ACHN (cell line): ENCODE measurements around the gene PIP5KL1.

Source experiments
- DNase-seq: peaks from one replicate; pipeline ENCODE4 v3.0.0-alpha.2; 2015
- in situ Hi-C: cut with HindIII; loops from 2 replicates; pipeline ENCODE4 v1.10.0; 2017; ENCODE audit warnings: low sequenced_read_pairs, low pct_ligation_motif_present, low pct_unique_long_range_greater_than_20kb

PIP5KL1 gene

DNA sequence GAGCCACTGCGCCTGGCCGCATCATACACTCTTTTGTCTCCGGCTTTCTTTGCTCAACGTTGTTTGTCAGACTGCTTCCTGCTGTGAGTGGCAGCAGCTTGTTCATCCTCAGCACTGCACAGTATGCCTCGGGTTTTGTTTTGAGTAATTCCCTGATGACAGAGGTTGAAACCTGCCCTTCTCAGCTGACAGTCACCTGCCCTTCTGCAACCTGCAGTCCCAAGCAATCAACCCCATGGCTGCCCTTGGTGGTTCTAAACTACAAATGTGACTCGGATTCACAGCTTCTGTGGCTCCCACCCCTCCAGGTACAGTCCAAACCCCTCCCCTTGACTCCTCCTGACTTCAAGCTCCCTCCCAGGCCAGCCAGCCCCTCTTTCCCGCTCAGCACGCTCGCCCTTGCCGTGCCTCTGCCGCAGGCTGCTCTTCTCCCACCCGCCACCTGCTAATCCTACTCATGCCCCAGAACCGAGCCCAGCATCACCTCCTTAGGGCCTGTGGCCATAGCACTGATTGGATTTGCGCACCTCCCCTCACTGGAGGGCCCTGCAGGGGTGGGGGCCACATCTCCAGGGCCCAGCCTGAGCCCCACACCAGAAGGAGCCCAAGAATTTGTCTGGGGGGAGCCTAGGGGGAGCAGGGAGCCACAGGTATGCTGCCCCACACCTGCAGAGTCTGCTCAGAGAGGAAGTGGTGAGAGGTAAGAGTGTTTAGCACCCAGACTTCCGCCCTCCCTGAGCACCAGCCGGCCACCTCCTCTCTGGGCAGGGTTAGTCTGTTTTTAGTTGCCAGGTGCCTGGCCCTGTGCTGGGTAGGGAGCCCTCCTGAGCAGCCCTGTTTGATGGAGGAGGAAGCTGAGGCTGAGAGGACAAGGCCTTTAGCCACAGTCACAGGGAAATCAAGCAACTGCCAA is 40.1 kb upstream of the PIP5KL1 start:
- DNase-seq, result no peak
- in situ Hi-C loops, result no loop called here

DNA sequence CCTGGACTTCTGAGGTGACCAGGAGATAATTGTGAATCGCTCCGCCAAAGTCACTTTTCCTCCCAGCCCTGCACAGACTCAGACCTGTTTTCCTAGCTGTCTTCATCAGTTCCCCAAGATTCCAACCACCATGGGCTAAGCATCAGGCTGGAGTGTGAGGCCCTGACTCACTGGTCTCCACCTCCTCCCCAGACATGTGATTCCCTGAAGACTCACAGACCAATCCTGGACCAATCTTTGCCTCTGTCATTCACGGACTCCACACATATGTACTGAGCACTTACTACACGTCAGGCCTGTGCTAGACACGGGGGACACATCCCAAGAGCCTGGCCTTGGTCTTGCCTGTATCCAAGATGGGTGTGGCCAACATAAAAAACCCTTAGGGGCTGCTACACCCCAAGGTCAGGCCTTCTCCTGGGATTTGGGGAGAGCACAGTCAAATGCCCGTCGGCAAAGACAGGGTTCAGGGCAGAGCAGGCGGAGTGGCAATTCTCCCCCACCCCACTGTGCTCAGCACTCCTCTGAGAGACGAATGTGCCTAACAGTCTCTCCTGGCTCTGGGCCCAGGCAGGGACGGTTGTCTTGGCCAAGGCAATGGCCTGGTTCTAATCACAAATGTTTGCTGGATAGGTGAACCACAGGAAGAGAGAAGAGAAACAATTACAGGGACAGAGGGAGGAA is 38.3 kb upstream of the PIP5KL1 start:
- in situ Hi-C loops, result no loop called here
- DNase-seq, result peak; percentile 36

DNA sequence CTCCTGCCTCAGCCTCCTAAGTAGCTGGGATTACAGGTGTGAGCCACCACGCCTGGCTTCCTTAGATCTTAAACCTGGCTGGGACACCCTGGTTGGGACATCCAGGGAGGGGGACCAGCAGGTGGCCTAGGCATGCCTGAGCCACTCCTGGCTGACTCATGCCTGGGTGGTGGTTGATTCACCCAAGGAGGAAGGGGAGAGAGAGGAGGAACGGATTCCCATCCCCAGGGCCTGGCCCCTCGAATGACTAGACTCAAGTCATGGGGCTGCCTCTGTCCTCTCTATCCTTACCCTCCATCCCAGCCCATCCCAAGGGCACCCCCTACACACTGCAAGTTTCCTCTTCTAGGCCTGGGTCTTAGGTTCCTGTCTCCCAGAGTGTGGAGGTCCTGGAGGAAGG is 37.5 kb upstream of the PIP5KL1 start:
- DNase-seq, result peak; percentile 58
- in situ Hi-C loops, result no loop called here

DNA sequence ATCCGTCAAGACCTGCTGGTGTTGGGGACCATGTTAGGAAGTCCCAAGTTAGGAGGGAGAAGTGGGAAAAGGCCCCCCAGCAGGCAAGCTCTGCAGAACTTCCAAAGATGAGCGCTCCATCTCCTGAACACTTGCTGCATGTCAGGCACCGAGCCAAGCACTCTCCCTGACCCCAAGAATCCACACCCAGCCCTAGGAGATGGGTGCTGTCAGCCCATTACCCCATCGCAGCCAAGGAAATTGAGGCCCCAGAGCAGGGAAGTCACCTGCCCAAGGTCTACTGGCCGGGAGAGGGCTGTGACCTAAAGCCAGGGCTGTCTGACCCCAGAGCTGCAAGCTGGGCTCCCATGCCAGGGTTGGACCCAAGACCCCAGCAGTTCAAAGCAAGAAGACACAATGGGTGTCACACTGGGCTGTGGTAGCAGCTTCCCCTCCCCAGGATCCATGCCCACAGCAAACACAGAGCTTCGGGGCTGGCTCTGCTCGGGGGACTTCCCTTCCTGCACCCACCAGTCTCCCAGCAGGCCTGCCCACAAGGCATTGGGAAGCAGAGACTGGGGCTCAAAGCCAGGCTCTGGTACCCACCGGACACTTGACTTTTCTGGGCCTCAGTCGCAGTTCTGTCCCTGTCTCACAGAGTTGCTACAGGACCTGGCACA is 36.7 kb upstream of the PIP5KL1 start:
- no peak for DNase-seq
- in situ Hi-C loops, result no loop called here

DNA sequence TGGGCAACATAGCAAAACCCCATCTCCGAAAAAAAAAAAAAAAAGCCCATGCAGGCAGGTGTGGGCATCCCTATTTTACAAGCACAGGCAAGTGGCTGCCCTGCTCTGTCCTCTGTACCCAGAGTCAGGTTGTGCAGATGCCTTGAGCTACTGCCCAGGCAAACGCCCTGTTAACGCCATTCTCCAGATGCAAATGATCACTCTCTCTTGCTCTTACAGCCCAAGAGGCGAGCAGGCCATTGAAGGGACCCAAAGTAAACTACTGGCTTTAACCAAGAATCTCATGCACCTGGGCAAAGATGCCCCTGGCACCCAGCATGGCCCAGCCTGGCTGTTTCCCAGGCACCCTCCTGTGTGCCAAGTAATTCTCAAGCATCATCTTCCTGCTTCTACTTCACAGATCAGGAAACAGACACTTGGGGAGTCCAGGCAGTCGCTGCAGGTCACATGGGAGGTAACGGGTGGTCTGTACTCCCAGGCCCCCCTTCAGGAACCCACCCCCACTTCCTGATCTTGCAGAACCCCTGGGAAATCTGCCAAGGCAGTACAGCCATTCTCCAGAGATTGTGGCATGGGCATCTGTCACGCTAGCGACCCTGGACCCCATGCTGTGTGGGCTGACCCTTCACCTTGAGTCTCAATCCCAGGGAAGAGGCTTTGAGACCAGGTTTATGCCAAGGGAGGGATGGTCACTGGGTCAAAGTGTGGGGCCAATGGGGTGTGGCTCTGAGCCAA is 36.0 kb upstream of the PIP5KL1 start:
- DNase-seq, result peak; percentile 10

DNA sequence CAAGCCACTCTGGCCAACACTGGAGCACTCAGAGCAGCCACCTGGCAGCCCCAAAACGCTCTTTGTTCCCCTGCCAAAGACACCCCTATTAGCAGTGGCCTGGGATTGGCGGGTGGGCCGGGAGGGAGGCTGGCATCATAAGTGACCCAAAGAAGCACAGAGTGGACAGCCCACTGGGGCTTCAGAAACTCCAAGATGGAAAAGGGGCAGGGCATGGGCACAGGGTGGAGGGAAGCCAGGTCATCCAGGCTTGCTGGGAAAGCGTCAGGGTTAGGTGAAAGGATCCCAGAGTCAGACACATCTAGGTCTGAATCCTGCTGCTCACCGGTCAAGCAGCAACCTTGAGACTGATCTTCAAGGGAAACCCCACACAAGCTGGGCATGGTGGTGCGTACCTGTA is 35.4 kb upstream of the PIP5KL1 start:
- in situ Hi-C loops, result no loop called here

More for the DNA sequence above, 36.0 kb upstream of the PIP5KL1 start:
- in situ Hi-C loops, result no loop called here

DNA sequence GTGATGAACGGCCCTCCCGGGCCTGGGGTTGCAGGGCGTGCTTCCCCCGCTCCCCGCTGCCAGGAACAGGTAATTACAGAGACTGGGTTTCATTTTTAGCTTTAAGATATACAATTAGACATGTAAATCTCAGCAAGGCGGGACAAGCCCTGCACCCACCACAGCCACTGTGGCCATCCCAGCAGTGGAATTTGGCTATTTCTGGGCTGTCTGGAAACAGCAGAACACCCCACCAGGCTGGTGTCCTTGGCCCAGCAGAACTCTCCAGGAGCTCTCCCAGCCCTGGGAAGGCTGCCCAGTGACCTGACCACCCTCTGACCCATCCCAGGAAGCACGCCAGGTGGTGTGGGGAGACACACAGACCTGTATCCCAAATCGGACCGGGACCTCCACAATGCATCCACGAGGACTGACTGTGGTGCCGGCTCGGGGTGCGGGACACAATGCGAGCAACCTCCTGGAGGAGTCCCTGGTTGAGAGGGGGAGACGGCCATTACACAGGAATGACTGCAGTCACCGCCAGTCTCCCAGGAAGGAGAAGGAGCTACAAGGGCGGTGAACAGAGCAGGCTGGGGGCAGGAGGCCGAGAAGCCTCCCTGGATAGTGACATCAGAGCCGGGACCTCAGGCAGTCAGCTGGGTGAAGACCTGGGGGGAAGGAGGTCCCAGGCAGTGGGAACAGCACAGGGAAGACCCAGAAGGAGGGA is 32.9 kb upstream of the PIP5KL1 start:
- in situ Hi-C loops, result no loop called here
- no peak for DNase-seq

More for the DNA sequence above, 35.4 kb upstream of the PIP5KL1 start:
- no peak for DNase-seq

DNA sequence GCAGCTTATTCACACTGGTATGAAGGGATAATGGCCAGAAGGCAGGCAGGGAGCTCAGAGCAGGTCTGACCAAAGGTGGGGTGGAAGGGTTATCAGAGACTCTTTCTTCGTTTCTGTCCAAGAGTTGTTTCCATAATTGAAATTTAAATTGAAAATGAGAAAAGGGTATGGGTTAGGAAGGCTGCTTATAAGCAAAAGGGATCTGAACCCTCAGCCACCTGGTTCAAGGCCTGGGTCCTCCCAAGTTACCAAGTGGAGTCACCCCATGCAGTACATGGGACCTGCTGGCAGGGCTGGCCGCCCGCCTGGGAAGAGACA is 32.4 kb upstream of the PIP5KL1 start:
- DNase-seq, result no peak
- in situ Hi-C loops, result no loop called here

DNA sequence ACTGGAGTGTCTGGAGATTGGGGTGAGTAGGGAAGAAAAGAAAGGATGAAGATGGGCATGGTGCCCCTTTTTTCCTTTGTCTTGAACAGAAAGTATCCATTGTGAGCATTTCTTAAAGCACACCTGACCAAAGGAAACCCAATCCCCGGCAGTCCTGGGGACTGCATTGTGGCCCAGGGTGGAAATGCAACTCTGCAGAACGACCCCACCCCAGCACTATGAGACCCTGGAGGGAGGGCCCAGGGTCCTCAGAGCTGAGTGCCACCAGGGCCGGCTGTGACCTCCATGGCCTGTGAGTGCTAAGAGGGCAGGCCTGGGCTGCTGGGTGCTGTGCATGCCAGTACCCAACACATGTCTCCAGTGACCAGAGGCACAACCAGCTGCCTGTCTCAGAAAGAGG is 31.7 kb upstream of the PIP5KL1 start:
- no peak for DNase-seq
- in situ Hi-C loops, result no loop called here

DNA sequence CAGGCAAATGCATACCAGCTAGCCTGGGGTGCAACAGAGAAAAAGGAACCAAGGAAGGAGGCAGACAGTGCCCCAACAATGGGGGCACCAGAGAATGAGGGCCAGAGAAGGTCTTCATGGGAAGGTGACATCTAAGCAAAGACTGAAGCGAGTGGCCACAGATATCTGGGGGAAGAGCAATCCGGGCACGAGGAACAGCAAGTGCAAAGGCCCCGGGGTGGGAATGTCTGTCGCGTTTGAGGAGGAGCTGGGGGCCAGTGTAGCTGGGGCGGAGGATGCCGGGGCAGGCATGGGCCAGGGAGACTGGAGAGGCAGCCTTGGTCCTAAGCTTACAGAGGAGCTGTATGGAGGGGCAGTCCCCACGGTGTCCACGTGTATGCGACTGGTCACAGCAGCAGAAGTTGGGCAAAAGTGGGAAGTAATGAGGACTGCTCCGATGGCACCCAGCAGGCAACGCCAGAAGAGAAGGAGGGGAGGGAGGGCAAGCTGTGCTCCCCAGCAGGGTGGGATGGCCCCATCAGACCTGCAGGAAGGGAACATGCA is 31.1 kb upstream of the PIP5KL1 start:
- in situ Hi-C loops, result no loop called here

DNA sequence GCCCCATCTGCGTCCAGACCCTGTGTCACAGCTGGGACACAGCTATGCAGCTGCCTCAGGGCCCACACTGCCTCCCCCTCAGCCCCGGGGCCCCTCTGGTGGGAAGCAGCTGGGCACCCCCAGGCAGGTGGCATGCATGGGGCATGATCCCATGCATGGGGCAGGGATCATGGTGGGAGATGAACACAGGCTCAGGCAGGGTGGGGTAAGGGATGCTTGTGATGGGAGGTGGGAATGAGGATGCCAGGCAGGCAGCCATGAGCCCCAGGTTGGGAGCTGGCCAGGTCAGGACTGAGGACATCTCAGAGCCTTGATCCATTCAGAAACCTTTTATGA is 30.5 kb upstream of the PIP5KL1 start:
- no peak for DNase-seq
- in situ Hi-C loops, result no loop called here

More for the DNA sequence above, 31.1 kb upstream of the PIP5KL1 start:
- no peak for DNase-seq

DNA sequence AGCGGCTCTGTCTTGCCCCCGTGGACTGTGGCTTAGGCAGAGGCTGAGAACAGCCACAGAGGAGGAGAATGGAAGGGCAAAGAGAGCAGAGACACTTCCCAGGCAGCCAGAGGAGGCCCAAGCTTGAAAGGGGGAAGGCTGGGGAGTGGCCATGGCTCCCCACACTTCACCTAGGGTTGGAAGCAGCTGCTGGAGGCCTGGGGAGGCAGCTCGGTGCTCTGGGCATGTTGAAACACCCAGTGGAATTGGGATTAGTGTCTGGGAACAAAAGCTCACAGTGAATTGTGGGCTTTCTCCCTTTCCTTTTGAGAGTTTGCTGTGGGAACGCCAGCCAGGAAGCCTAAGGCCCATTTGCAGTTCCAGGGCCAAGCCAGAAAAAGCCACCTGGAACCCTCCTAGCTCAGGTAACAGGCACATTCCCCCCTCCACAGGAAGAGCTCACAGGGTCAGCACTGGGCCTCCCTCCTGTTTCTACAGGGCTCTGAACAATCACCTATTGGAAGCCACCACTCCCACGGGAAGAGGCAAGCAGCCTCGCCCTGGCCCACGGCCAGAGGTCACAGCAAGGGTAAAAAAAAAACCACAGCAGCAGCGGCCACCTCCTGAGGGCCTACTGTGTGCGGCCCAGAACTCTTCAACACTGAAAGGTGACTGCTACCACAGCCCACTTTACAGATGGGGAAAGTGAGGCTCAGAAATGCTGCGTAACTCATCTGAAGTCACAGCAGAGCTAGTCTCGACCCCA is 30.0 kb upstream of the PIP5KL1 start:
- no peak for DNase-seq
- in situ Hi-C loops, result no loop called here

DNA sequence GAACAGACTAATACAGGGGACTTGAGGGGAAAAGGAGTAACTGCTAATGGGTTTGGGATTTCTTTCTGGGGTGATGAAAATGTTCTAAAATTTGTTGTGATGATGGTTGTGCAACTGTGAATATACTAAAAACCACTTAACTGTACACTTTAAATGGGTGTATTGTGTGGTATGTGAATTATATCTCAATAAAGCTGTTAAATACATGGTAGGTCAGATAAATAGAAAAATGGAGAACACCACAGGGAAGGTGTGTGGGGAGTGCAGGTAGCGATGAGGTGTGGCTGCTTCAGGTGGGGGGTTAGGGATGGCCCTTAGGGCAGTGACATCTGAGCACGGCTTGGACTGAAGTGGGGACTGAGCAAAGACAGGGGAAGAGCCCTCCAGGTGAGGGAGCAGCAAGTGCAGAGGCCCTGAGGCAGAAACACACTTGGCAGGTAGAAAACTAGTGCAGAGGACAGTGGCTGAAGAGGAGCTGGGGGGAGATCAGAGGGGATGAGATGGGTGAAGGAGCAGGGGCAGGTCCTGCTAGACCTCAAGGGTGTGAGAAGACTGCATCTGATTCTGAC is 29.3 kb upstream of the PIP5KL1 start:
- no peak for DNase-seq
- in situ Hi-C loops, result no loop called here

DNA sequence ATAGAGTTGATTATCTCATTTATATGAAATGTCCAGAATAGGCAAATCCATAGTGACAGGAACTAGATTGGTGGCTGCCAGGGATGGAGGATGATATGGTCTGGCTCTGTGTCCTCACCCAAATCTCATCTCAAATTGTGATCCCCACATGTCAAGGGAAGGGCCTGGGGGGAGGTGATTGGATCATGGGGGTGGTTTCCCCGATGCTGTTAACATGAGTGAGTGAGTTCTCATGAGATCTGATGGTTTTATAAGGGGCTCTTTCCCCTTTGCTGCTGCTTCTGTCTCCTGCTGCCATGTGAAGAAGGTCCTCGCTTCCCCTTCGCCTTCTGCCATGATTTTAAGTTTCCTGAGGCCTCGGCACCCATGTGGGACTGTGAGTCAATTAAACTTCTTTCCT is 28.8 kb upstream of the PIP5KL1 start:
- DNase-seq, result no peak
- in situ Hi-C loops, result no loop called here

DNA sequence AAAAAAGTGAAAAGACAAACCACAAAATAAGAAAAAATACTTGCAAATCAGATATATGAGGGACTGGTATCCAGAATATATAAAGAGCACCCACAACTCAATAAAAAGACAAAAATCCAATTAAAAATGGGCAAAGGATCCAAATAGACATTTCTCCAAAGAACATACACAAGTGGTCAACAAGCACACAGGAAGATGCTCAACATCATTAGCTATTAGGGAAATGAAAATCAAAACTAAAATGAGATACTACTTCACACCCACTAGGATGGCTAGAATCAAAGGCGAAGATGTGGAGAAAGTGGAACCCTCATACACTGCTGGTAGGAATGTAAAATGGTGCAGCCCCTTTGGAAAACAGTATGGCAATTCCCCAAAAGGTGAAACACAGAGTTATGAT is 28.2 kb upstream of the PIP5KL1 start:
- in situ Hi-C loops, result no loop called here
- DNase-seq, result no peak

DNA sequence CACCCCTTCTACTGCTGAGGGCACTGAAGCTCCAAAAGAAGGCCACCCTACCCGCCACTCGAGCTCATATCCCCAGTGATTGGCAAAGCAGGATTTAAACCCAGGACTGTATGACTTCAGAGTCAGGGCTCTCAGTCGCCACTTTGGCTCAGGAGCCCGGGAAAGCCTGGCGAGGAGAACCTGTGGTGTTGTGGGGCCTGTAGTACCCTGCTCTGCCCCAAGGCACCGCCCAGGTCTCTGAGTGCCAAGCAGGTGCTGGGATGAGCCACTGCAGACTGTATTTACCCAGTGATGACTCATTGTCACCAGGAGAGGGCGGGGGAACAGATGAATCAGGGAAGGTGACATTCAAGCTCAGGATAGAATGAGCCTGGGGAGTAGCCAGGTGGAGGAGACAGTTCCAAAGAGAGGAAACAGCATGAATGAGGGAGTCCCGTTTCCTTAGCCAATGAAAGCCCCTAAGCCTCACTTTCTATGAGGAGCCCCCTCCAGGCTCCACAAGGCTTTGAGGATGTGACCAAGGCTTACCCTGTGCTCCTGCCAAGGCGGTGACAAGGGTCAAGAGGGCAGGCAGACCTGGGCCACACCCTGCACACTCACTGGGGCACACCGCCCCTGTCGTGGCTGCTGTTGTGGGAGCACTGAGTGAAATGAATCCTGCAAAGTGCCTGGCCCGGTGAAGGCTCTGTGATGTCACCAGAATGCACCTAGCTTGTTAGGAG is 24.9 kb upstream of the PIP5KL1 start:
- peak; percentile 70 for DNase-seq
- in situ Hi-C loops, result no loop called here

DNA sequence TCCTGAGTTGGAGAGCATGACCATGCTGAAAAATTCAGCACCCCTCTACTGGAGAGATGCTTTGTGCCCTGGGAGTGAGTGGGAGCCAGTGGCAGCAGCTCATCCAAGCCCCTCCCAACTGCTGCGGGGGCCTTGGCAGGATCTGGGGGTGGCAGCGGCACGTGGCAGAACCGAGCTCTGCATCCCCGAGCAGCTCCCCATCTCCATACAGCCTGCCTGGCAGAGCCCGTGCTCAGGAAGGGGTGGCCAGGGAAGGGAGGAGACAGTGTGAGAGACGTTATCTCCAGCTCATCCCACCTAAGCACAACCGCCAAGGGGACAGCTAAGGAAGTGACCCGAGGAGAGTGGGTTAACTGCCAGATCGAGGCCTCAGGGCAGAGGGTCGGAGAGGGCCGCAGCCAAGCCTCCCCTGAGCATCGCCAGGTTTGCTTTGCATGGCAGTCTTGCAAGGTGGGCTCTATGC is 24.3 kb upstream of the PIP5KL1 start:
- DNase-seq, result no peak
- in situ Hi-C loops, result no loop called here
